Loucy (cell line): Measurements from ENCODE around the gene HOXB3.

Experiments used
- H2AFZ ChIP-seq: fragments of 200-600 bp; sonication (generic); 2 replicates; pipeline ENCODE4 v1.6.0; 2016; ENCODE audit warnings: antibody characterized with exemption, mild to moderate bottlenecking, low read length, moderate library complexity
- H3F3A ChIP-seq: fragments of 200-600 bp; 2 replicates; pipeline ENCODE4 v1.6.0; 2016; ENCODE audit warnings: antibody characterized with exemption, low read depth, mild to moderate bottlenecking
- H3K27me3 ChIP-seq: fragments of 200-600 bp; sonication (generic); 2 replicates; pipeline ENCODE4 v1.6.1; 2014; ENCODE audit warnings: low read length, mild to moderate bottlenecking; ENCODE audit not compliant: insufficient read depth, poor library complexity, severe bottlenecking
- H3K36me3 ChIP-seq: fragments of 200-600 bp; sonication (generic); 2 replicates; pipeline ENCODE4 v1.6.1; 2016; ENCODE audit warnings: low read length; ENCODE audit not compliant: insufficient read depth
- H3K4me1 ChIP-seq: fragments of 200-600 bp; sonication (generic); 2 replicates; pipeline ENCODE4 v1.5.1; 2014; ENCODE audit warnings: low read length, mild to moderate bottlenecking; ENCODE audit not compliant: insufficient read depth, poor library complexity, severe bottlenecking
- H3K4me2 ChIP-seq: fragments of 200-600 bp; sonication (generic); 2 replicates; pipeline ENCODE4 v1.6.0; 2014; ENCODE audit warnings: antibody characterized with exemption, low read length, low read depth, mild to moderate bottlenecking; ENCODE audit not compliant: poor library complexity, severe bottlenecking
- H3K4me3 ChIP-seq: fragments of 200-600 bp; sonication (generic); 2 replicates; pipeline ENCODE4 v1.5.1; 2014; ENCODE audit warnings: low read length, mild to moderate bottlenecking, mixed read lengths; ENCODE audit not compliant: poor library complexity, severe bottlenecking
- H3K79me2 ChIP-seq: fragments of 200-600 bp; sonication (generic); 2 replicates; pipeline ENCODE4 v1.6.1; 2014; ENCODE audit warnings: low read length; ENCODE audit not compliant: insufficient read depth
- H3K9ac ChIP-seq: fragments of 200-600 bp; sonication (generic); 2 replicates; pipeline ENCODE4 v1.6.0; 2014; ENCODE audit warnings: mild to moderate bottlenecking, low read depth, low read length, moderate library complexity; ENCODE audit not compliant: poor library complexity, severe bottlenecking
- H3K9me2 ChIP-seq: fragments of 200-600 bp; sonication (generic); replicated peaks from 2 replicates; pipeline ENCODE4 v1.6.1; 2016; ENCODE audit warnings: low read depth, low read length, mixed read lengths
- H3K9me3 ChIP-seq: fragments of 200-600 bp; sonication (generic); 2 replicates; pipeline ENCODE4 v1.6.1; 2014; ENCODE audit warnings: mild to moderate bottlenecking, antibody characterized with exemption, low read length, low read depth; ENCODE audit not compliant: insufficient read depth
- H4K20me1 ChIP-seq: fragments of 200-600 bp; sonication (generic); 2 replicates; pipeline ENCODE4 v1.6.0; 2014; ENCODE audit warnings: antibody characterized with exemption, low read length, mild to moderate bottlenecking; ENCODE audit not compliant: insufficient read depth, poor library complexity, severe bottlenecking
- CTCF ChIP-seq: fragments of 200-600 bp; sonication (generic); conservative IDR thresholded peaks from 2 replicates; pipeline ENCODE4 v1.5.1; 2014; ENCODE audit warnings: mild to moderate bottlenecking, antibody characterized with exemption, low read length
- EZH2phosphoT487 ChIP-seq: fragments of 200-600 bp; IDR thresholded peaks from 2 replicates; pipeline ENCODE4 v1.6.1; 2018; ENCODE audit warnings: antibody characterized with exemption, mild to moderate bottlenecking, moderate library complexity, borderline replicate concordance

The HOXB3 gene

GRCh38 chr17:48611213-48611612 lies 21.2 kb upstream of the HOXB3 start:
- Histone ChIP-seq H3K9me2 (no peaks in the 10 kb centered on the region), H2AFZ (no peak overlapping the region), H3K27me3 (peaks cover 18% of the 10 kb centered on the region), H3K4me2 (peak overlapping the region; percentile 98), H3K36me3 (no peaks in the 10 kb centered on the region), H3F3A (peaks cover 8% of the 10 kb centered on the region; the same call in 1 of the 2 replicates), H3K9me3 (no peaks in the 10 kb centered on the region), H3K9ac (peak overlapping the region; percentile 100), H3K79me2 (peaks cover 100% of the 10 kb centered on the region), H3K4me3 (peak overlapping the region; percentile 89), H3K4me1 (peaks cover 36% of the 10 kb centered on the region), H4K20me1 (peaks cover 9% of the 10 kb centered on the region)
- TF ChIP-seq EZH2phosphoT487 (no peak), CTCF (no peak)

DNA sequence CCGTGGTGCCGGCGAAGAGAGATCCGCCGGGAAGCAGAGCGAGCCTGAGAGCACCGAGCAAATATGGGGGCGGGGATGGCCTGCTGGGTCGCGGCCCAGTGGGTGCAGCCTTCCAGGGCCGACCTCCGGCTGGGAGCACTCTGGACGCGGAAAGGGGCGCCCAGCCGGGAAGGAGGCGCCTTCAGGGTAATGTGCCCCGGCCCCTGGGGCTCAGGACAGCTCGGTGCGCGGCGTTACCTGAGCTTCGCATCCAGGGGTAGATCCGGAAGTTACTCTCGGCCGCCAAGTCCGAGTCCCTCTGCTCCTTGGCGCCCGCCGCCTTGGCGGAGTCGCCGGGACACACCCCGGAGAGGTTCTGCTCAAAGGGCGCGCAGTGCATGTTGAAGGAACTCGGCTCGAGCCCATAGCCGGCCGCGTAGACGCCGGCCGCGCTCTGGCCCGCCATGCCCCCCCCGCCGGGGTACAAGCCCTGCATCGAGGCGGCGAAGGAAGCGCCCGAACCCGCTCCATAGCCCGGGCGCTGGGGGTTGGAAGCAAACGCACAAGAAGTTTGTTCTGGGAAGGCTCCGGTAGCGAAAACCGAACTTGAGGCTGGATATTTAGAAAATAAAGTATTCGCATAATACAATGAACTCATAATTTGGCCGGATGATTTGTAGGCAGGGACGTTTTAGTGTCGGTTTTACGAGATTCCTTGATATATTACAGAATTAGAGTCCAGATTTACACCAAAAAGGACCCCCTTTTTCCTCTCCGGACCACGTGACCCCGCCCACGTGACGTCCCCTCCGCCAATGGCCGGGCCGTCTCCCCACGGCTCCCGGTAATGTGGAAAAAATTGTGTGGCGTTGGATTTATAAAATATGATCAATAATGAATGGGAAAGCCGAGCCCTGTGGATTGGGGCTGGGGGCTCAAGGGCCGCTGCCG lies 20.5 kb upstream of the HOXB3 start, which contains the start of gene HOXB7:
Gene HOXB7 (minus strand): TSS at position 736 of the 930 bp plus-strand sequence. CDS start 99 bp downstream, at position 637.
- peaks cover 9% of the 10 kb centered on the region for H4K20me1 ChIP-seq
- H2AFZ ChIP-seq = no peak within 1 kb of the TSS
- H3F3A ChIP-seq = 0 out of 2 replicates have a peak, but pooled peaks cover 4% of the 10 kb centered on the region
- H3K9ac ChIP-seq = peak within 1 kb of the TSS; percentile 100
- peak within 1 kb of the TSS; percentile 98 for H3K4me2 ChIP-seq
- peak within 1 kb of the TSS; percentile 89 for H3K4me3 ChIP-seq
- H3K4me1 ChIP-seq = peaks cover 38% of the 10 kb centered on the region
- peaks cover 100% of the 10 kb centered on the region for H3K79me2 ChIP-seq
- TF ChIP-seq EZH2phosphoT487 = no peak
- no peak for TF ChIP-seq CTCF
- H3K9me3 ChIP-seq = no peaks in the 10 kb centered on the region
- no peaks in the 10 kb centered on the region for H3K36me3 ChIP-seq
- peaks cover 18% of the 10 kb centered on the region for H3K27me3 ChIP-seq
- H3K9me2 ChIP-seq = no peaks in the 10 kb centered on the region

GRCh38 chr17:48609759-48610281 lies 19.8 kb upstream of the HOXB3 start:
- Histone ChIP-seq H3F3A (0 out of 2 replicates have a peak, but pooled peaks cover 4% of the 10 kb centered on the region), H3K27me3 (peaks cover 18% of the 10 kb centered on the region), H3K4me3 (peak overlapping the region; percentile 89), H3K9me3 (no peaks in the 10 kb centered on the region), H3K4me1 (peaks cover 40% of the 10 kb centered on the region), H3K79me2 (peaks cover 100% of the 10 kb centered on the region), H3K36me3 (no peaks in the 10 kb centered on the region), H4K20me1 (peaks cover 9% of the 10 kb centered on the region), H2AFZ (no peak overlapping the region), H3K9me2 (no peaks in the 10 kb centered on the region), H3K9ac (peak overlapping the region; percentile 100), H3K4me2 (peak overlapping the region; percentile 98)
- TF ChIP-seq EZH2phosphoT487 = no peak
- no peak for TF ChIP-seq CTCF
